ENCODE data around the gene SYT3. TPM values are rescaled to one million over a fixed set of nuclear protein-coding genes. Genes with fewer than 3 reads are reported as not detected.

SYT3 gene
- total and polyA plus RNA-seq, 2 of the 8 experiments (the other 6 are each of a cell fraction or from before 2014, with no cell fraction given), result 6.7 to 17.3 TPM

GRCh38 chr19:50662651-50663481 lies 23.2 kb upstream of the SYT3 start:
- Histone ChIP-seq H3K9me3 (ENCODE audit: insufficient read depth in 2 of 2, low read depth in 1 of 2, low read length in 1 of 2) (0 out of 4 replicates have a peak, but pooled peaks cover 0 to 5% of the 10 kb centered on the region in 2 experiments), H3K4me3 (ENCODE audit: extremely low read depth in 1 of 4, insufficient read depth in 2 of 4, low read depth in 3 of 4, low read length in 4 of 4) (no peak overlapping the region), H4K20me1 (replicated peaks in 1 of 2; ENCODE audit: control insufficient read depth in 1 of 2, insufficient read depth in 2 of 2, low read length in 2 of 2) (peaks cover 0 to 9% of the 10 kb centered on the region in 2 experiments), H2AFZ (ENCODE audit: low read length) (no peak overlapping the region), H4K91ac (replicated peaks; ENCODE audit: insufficient read length, low read length) (no peak overlapping the region), H3K23me2 (ENCODE audit: low read depth, low read length) (peaks cover 12% of the 10 kb centered on the region), H3K4me1 (replicated peaks in 1 of 4; ENCODE audit: control insufficient read depth in 3 of 4, insufficient read depth in 4 of 4, low read length in 3 of 4) (peaks cover 0 to 13% (median 8%) of the 10 kb centered on the region in 4 experiments; a peak in 5 of 7 replicates), H4K8ac (ENCODE audit: extremely low read depth, insufficient read depth, low read length) (no peak overlapping the region), H3K9ac (replicated peaks in 1 of 4; ENCODE audit: extremely low read depth in 1 of 4, low read depth in 3 of 4, low read length in 3 of 4) (no peak overlapping the region), H2BK20ac (ENCODE audit: low read length) (no peak overlapping the region), H2BK5ac (ENCODE audit: low read depth, low read length) (no peak overlapping the region), H4K5ac (ENCODE audit: insufficient read length, low read depth, low read length) (no peak overlapping the region), H3K36me3 (ENCODE audit: control insufficient read depth in 2 of 4, insufficient read depth in 4 of 4, low read length in 3 of 4) (no peaks in the 10 kb centered on the region; a peak in 1 of 8 replicates), H3K14ac (ENCODE audit: insufficient read length) (no peak overlapping the region), H2BK120ac (replicated peaks; ENCODE audit: low read depth, low read length) (no peak overlapping the region), H2BK15ac (ENCODE audit: low read length) (no peak overlapping the region), H3K79me2 (ENCODE audit: control insufficient read depth in 1 of 2, insufficient read depth in 2 of 2, low read length in 2 of 2) (no peaks in the 10 kb centered on the region), H2AK5ac (ENCODE audit: low read depth, low read length) (no peak overlapping the region), H3K4me2 (ENCODE audit: insufficient read depth in 1 of 2, low read depth in 2 of 2, low read length in 2 of 2) (no peak overlapping the region), H3K27me3 (replicated peaks in 1 of 4; ENCODE audit: control insufficient read depth in 3 of 4, extremely low read depth in 1 of 4, insufficient read depth in 3 of 4, low read length in 3 of 4) (peaks cover 14 to 20% (median 17%) of the 10 kb centered on the region in 4 experiments), H3K23ac (ENCODE audit: insufficient read length) (no peak overlapping the region), H3K18ac (ENCODE audit: extremely low read depth, low read length) (no peak overlapping the region), H3K79me1 (ENCODE audit: low read depth, low read length) (no peaks in the 10 kb centered on the region), H3K56ac (replicated peaks; ENCODE audit: insufficient read length, low read depth, low read length) (no peak overlapping the region), H2BK12ac (ENCODE audit: low read depth, low read length) (no peak overlapping the region), H3K4ac (replicated peaks; ENCODE audit: insufficient read length, low read depth, low read length) (no peak overlapping the region), H3K27ac (ENCODE audit: low read depth, low read length) (no peak overlapping the region)
- TF ChIP-seq, protein P1, sequence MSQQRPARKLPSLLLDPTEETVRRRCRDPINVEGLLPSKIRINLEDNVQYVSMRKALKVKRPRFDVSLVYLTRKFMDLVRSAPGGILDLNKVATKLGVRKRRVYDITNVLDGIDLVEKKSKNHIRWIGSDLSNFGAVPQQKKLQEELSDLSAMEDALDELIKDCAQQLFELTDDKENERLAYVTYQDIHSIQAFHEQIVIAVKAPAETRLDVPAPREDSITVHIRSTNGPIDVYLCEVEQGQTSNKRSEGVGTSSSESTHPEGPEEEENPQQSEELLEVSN (IDR thresholded peaks at IDR 0.05), result no peak
- TF ChIP-seq HDAC2 (IDR thresholded peaks at IDR 0.05; ENCODE audit: borderline replicate concordance in 1 of 2, low read depth in 2 of 2, low read length in 2 of 2), result peak in 1 of 2 experiments; percentile 49; a peak in 1 of 4 replicates
- no peak for TF ChIP-seq JUN (IDR thresholded peaks at IDR 0.05; ENCODE audit: low read depth, low read length)
- no peak for TF ChIP-seq EZH2 (IDR thresholded peaks at IDR 0.05; ENCODE audit: low read depth, low read length, severe bottlenecking)
- DNase-seq (ENCODE audit: low read depth in 1 of 2, low spot score in 2 of 2), result no peak
- 78% methylated on average over 14 of the region's 16 CpGs; no CpG with 5 or more reads in 1 of the 2 experiments for WGBS, 2 experiments (ENCODE audit: extremely low coverage in 1 of 2, insufficient coverage in 1 of 2, insufficient read length in 1 of 2, insufficient replicate concordance in 2 of 2, low coverage in 1 of 2, low lambda C conversion rate in 2 of 2, missing lambda C conversion rate in 1 of 2)
- POLR2A ChIA-PET (ENCODE audit: partially characterized antibody), result interaction anchor here (0.6 kb wide), 1 partner anchor 76 kb away, joined by 3 read pairs; no protein-coding TSS in a partner anchor
- CTCF ChIA-PET (ENCODE audit: partially characterized antibody), result interaction anchor here (0.7 to 2.6 kb wide), 2 partner anchors 20 to 125 kb away, joined by 3 to 14 read pairs; no protein-coding TSS in a partner anchor
- no peak for FAIRE-seq

Data from H1 (cell line).